Measurements from ENCODE around the gene ZNF281. TPM values are rescaled to one million over a fixed set of nuclear protein-coding genes. Genes with fewer than 3 reads are reported as not detected.

Gene ZNF281
- total and polyA plus RNA-seq, 4 donors: 4.9 to 18.4 (median 13.1) TPM

DNA sequence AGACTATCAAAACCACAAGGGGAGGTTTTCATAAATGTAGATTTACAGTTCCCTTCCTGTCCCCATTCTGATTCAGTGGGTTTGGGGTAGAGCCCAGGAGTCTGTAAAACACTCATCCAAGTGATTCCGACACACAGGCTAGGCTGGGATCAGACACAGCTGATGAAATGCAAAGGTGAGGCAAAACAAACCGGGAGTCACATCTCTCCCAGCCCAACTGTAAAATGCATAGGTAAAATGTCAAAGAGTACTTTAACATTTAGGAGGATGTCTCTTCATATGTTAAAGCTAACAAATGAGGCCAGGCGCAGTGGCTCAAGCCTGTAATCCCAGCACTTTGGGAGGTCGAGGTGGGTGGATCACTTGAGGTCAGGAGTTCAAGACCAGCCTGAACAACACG is 45.0 kb downstream of the ZNF281 start:
- Histone ChIP-seq H3K4me1 (ENCODE audit: control insufficient read depth in 4 of 4, insufficient read depth in 4 of 4, low read length in 3 of 4) (peaks cover 9 to 35% (median 14%) of the 10 kb centered on the region in 4 donors), H3K36me3 (ENCODE audit: control insufficient read depth in 4 of 4, insufficient read depth in 3 of 4, low read depth in 1 of 4, low read length in 3 of 4) (no peaks in the 10 kb centered on the region), H3K27ac (ENCODE audit: low read depth in 1 of 2, low read length in 2 of 2) (no peak overlapping the region), H3K9ac (ENCODE audit: low read depth in 1 of 2, low read length in 2 of 2) (no peak overlapping the region), H3K27me3 (ENCODE audit: control insufficient read depth in 4 of 4, insufficient read depth in 4 of 4, low read length in 3 of 4) (no peaks in the 10 kb centered on the region), H3K4me3 (ENCODE audit: low read depth in 1 of 3, low read length in 3 of 3) (no peak overlapping the region), H3K9me3 (ENCODE audit: control insufficient read depth in 4 of 4, low read length in 3 of 4) (no peaks in the 10 kb centered on the region)
- no peak for DNase-seq (ENCODE audit: low spot score)
- TF ChIP-seq GABPA (IDR thresholded peaks at IDR 0.05 in 1 of 2, conservative IDR thresholded peaks at IDR 0.05 in 1 of 2) (no peak), EGR1 (IDR thresholded peaks at IDR 0.05; ENCODE audit: low read depth in 2 of 2) (no peak), TAF1 (conservative IDR thresholded peaks at IDR 0.05) (no peak)
- TF ChIP-seq, protein P1, sequence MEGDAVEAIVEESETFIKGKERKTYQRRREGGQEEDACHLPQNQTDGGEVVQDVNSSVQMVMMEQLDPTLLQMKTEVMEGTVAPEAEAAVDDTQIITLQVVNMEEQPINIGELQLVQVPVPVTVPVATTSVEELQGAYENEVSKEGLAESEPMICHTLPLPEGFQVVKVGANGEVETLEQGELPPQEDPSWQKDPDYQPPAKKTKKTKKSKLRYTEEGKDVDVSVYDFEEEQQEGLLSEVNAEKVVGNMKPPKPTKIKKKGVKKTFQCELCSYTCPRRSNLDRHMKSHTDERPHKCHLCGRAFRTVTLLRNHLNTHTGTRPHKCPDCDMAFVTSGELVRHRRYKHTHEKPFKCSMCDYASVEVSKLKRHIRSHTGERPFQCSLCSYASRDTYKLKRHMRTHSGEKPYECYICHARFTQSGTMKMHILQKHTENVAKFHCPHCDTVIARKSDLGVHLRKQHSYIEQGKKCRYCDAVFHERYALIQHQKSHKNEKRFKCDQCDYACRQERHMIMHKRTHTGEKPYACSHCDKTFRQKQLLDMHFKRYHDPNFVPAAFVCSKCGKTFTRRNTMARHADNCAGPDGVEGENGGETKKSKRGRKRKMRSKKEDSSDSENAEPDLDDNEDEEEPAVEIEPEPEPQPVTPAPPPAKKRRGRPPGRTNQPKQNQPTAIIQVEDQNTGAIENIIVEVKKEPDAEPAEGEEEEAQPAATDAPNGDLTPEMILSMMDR (IDR thresholded peaks at IDR 0.05; ENCODE audit: low read depth, low read length, missing input control): no peak
- WGBS: 76% methylated on average over 5 of the region's 5 CpGs

DNA sequence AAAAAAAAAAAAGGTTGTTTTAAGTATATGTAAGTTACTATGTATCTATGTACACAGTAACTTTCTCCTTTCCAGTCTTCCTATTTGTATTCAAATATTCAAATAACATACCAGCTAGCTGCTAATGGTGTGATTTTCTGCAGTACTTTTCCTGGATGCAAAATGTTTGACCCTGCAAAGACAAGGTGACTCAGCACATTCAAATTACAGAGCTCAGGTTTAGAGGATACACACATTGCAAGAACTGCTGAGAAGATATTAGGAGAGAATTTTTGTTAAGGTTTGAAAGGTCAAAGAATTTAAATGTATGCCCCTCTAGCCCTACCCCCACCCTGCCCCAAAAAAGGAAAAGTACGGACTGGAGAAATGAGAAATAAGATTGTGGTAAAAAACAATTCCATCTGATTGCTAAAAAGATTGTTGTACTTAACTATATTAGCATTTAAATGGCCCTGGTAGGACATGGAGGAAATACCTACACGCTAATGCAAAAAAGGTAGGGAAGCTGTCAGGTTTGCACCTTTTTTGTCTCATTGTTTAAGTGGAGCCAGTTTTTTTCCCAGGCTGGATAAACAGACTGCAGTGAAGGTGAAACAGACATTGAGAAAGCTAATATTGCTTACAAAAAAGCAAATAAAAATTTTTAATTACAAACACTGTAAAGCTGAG is 45.6 kb downstream of the ZNF281 start:
- Histone ChIP-seq H3K4me3 (ENCODE audit: low read depth in 1 of 3, low read length in 3 of 3) (no peak overlapping the region), H3K27ac (ENCODE audit: low read depth in 1 of 2, low read length in 2 of 2) (no peak overlapping the region), H3K4me1 (ENCODE audit: control insufficient read depth in 4 of 4, insufficient read depth in 4 of 4, low read length in 3 of 4) (peaks cover 6 to 29% (median 10%) of the 10 kb centered on the region in 4 donors), H3K9ac (ENCODE audit: low read depth in 1 of 2, low read length in 2 of 2) (no peak overlapping the region), H3K27me3 (ENCODE audit: control insufficient read depth in 4 of 4, insufficient read depth in 4 of 4, low read length in 3 of 4) (no peaks in the 10 kb centered on the region), H3K9me3 (ENCODE audit: control insufficient read depth in 4 of 4, low read length in 3 of 4) (no peaks in the 10 kb centered on the region), H3K36me3 (ENCODE audit: control insufficient read depth in 4 of 4, insufficient read depth in 3 of 4, low read depth in 1 of 4, low read length in 3 of 4) (no peaks in the 10 kb centered on the region)
- WGBS: 85% methylated on average over 2 of the region's 2 CpGs
- DNase-seq (ENCODE audit: low spot score): no peak
- no peak for TF ChIP-seq RXRA (IDR thresholded peaks at IDR 0.05)
- peak in 1 of 2 donors; percentile 10 for TF ChIP-seq HNF4A (conservative IDR thresholded peaks at IDR 0.05)

DNA sequence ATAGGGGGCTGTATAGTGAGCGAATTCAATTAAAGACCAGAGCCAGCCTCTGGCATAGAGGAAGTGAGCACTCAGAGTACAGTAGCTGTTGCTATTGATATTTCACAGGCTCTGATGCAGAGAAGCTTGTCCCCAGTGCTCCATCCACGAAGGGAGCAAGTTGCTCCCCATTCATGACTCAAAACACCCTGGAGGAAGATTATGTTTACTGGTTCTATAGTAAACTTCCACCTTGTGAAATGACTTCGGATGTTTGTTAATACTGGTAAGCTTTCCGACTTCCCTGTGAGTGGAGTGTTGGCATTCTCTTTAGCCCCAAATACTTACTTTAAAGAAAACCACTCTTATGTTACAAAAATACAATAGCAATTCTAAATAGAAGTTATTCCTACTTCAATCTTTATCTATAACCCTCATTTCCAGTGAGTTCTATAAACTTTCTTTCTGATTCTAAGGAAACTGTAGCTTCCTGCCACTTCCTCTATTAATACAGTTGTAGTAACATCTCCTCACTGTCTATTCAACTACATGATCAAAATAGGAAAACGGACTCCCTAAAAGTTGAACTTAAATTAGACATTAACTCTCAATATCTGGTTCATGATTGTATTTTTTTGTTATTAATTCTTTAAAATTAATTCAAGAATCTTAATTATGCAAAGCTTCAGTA is 46.4 kb downstream of the ZNF281 start:
- H3K9ac ChIP-seq (ENCODE audit: low read depth in 1 of 2, low read length in 2 of 2): no peak overlapping the region
- no peak for DNase-seq (ENCODE audit: low spot score)
- peak overlapping the region in 1 of 2 donors; percentile 46 for H3K27ac ChIP-seq (ENCODE audit: low read depth in 1 of 2, low read length in 2 of 2)
- WGBS: 70% methylated on average over 5 of the region's 5 CpGs
- no peaks in the 10 kb centered on the region for H3K27me3 ChIP-seq (ENCODE audit: control insufficient read depth in 4 of 4, insufficient read depth in 4 of 4, low read length in 3 of 4)
- H3K4me1 ChIP-seq (ENCODE audit: control insufficient read depth in 4 of 4, insufficient read depth in 4 of 4, low read length in 3 of 4): peaks cover 4 to 26% (median 7%) of the 10 kb centered on the region in 4 donors
- H3K9me3 ChIP-seq (ENCODE audit: control insufficient read depth in 4 of 4, low read length in 3 of 4): no peaks in the 10 kb centered on the region
- no peak overlapping the region for H3K4me3 ChIP-seq (ENCODE audit: low read depth in 1 of 3, low read length in 3 of 3)
- H3K36me3 ChIP-seq (ENCODE audit: control insufficient read depth in 4 of 4, insufficient read depth in 3 of 4, low read depth in 1 of 4, low read length in 3 of 4): no peaks in the 10 kb centered on the region
- TF ChIP-seq JUND (IDR thresholded peaks at IDR 0.05) (no peak), FOXA2 (IDR thresholded peaks at IDR 0.05) (no peak), HNF4G (IDR thresholded peaks at IDR 0.05) (no peak), EGR1 (IDR thresholded peaks at IDR 0.05; ENCODE audit: low read depth in 2 of 2) (no peak), FOXA1 (IDR thresholded peaks at IDR 0.05) (no peak), SP1 (IDR thresholded peaks at IDR 0.05) (no peak), YY1 (IDR thresholded peaks at IDR 0.05) (no peak), RAD21 (IDR thresholded peaks at IDR 0.05) (no peak), NR2F2 (IDR thresholded peaks at IDR 0.05) (no peak)
- TF ChIP-seq, protein P1 (IDR thresholded peaks at IDR 0.05; ENCODE audit: low read depth, low read length, missing input control): no peak
- TF ChIP-seq, protein P2, sequence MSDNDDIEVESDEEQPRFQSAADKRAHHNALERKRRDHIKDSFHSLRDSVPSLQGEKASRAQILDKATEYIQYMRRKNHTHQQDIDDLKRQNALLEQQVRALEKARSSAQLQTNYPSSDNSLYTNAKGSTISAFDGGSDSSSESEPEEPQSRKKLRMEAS (IDR thresholded peaks at IDR 0.05): no peak
- TF ChIP-seq, protein P3, sequence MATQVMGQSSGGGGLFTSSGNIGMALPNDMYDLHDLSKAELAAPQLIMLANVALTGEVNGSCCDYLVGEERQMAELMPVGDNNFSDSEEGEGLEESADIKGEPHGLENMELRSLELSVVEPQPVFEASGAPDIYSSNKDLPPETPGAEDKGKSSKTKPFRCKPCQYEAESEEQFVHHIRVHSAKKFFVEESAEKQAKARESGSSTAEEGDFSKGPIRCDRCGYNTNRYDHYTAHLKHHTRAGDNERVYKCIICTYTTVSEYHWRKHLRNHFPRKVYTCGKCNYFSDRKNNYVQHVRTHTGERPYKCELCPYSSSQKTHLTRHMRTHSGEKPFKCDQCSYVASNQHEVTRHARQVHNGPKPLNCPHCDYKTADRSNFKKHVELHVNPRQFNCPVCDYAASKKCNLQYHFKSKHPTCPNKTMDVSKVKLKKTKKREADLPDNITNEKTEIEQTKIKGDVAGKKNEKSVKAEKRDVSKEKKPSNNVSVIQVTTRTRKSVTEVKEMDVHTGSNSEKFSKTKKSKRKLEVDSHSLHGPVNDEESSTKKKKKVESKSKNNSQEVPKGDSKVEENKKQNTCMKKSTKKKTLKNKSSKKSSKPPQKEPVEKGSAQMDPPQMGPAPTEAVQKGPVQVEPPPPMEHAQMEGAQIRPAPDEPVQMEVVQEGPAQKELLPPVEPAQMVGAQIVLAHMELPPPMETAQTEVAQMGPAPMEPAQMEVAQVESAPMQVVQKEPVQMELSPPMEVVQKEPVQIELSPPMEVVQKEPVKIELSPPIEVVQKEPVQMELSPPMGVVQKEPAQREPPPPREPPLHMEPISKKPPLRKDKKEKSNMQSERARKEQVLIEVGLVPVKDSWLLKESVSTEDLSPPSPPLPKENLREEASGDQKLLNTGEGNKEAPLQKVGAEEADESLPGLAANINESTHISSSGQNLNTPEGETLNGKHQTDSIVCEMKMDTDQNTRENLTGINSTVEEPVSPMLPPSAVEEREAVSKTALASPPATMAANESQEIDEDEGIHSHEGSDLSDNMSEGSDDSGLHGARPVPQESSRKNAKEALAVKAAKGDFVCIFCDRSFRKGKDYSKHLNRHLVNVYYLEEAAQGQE (IDR thresholded peaks at IDR 0.05): no peak
- TF ChIP-seq, protein P4, sequence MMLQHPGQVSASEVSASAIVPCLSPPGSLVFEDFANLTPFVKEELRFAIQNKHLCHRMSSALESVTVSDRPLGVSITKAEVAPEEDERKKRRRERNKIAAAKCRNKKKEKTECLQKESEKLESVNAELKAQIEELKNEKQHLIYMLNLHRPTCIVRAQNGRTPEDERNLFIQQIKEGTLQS (IDR thresholded peaks at IDR 0.05): no peak

All from liver (tissue), 9 donors.